ENCODE data around the gene TRIM58. TPM values are rescaled to one million over a fixed set of nuclear protein-coding genes. Genes with fewer than 3 reads are reported as not detected.

TRIM58 gene
- total RNA-seq, 2 experiments from 2014 or later, result 0.11 TPM; not detected in 1

Other genes with a start within 250 kb of the TRIM58 start
- gene OR13G1, start 177.4 kb upstream of the TRIM58 start, total RNA-seq, result not detected
- not detected for gene OR6F1, start 140.5 kb upstream of the TRIM58 start, total RNA-seq
- gene OR14K1, start 118.6 kb upstream of the TRIM58 start, total RNA-seq, result not detected
- not detected for gene OR14A2, start 109.0 kb upstream of the TRIM58 start, total RNA-seq
- gene OR1C1, start 96.6 kb upstream of the TRIM58 start, total RNA-seq, result not detected
- not detected for gene OR14A16, start 33.1 kb upstream of the TRIM58 start, total RNA-seq
- not detected for gene OR11L1, start 15.3 kb upstream of the TRIM58 start, total RNA-seq
- not detected for gene OR2W3, start 38.4 kb downstream of the TRIM58 start, total RNA-seq
- gene OR2T8, start 63.1 kb downstream of the TRIM58 start, total RNA-seq, result not detected
- gene OR2AJ1, start 67.7 kb downstream of the TRIM58 start, total RNA-seq, result not detected
- gene OR2L8, start 91.7 kb downstream of the TRIM58 start, total RNA-seq, result under 1 TPM; 0.29 to 0.34 TPM
- gene OR2AK2, start 108.0 kb downstream of the TRIM58 start, total RNA-seq, result not detected
- gene OR2L5, start 156.5 kb downstream of the TRIM58 start, total RNA-seq, result not detected
- under 1 TPM in 1 of 2 experiments, not detected in 1; 0.07 TPM for gene OR2L2, start 172.9 kb downstream of the TRIM58 start, total RNA-seq
- not detected for gene OR2L3, start 189.6 kb downstream of the TRIM58 start, total RNA-seq
- gene OR2L13, start 238.0 kb downstream of the TRIM58 start, total RNA-seq, result not detected

Measured in activated CD8-positive, alpha-beta T cell treated with anti-CD3 and anti-CD28 coated beads for 36 hours (primary cell).